NCI-H2029 (cell line): ENCODE results near the gene NAT9.

Source experiments
- DNase-seq: peaks from one replicate; lab custom pipeline; 2025; lab: John Stamatoyannopoulos, UW

Gene NAT9

GRCh38 chr17:74761419-74761818, 14.7 kb downstream of the NAT9 start:
- no peak for DNase-seq

DNA sequence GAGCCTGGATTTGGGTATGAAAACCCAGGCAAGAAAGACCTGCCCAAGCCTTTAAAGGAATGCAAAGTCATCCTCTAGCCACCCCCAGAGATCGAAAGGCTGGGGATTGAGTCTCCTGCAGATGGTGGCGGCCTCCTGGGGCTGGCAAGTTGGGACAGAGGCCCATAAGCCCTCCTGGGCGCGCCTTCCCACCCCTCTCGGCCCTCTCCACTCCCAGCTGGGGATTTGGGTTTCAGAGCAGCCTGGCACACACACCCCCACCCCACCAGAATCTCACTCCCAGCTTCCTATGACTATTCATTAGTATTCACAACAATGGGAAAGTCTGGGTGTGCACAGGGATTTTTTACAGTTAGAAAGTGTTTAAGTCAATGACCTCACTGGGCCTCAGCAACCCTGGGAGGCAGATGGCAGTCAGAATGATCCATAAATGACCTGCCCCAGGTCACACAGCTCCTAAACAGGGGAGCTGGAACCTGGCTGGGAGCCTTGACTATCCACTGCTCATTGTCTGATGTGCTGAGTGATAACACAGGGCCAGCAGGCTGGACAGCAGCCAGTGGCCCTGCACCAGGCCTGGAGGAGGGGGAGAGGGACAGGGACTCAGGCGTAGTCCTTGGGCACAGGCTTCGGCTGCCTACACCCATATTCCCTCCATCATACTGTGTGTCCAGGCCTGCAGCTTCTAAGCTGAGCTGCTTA, 15.6 kb downstream of the NAT9 start:
- DNase-seq = no peak

- no peak for DNase-seq
Observed at GRCh38 chr17:74759941-74760340, 16.2 kb downstream of the NAT9 start.

GRCh38 chr17:74759243-74759801, 16.8 kb downstream of the NAT9 start:
- DNase-seq = no peak

GRCh38 chr17:74758848-74759168, 17.3 kb downstream of the NAT9 start:
- no peak for DNase-seq

DNA sequence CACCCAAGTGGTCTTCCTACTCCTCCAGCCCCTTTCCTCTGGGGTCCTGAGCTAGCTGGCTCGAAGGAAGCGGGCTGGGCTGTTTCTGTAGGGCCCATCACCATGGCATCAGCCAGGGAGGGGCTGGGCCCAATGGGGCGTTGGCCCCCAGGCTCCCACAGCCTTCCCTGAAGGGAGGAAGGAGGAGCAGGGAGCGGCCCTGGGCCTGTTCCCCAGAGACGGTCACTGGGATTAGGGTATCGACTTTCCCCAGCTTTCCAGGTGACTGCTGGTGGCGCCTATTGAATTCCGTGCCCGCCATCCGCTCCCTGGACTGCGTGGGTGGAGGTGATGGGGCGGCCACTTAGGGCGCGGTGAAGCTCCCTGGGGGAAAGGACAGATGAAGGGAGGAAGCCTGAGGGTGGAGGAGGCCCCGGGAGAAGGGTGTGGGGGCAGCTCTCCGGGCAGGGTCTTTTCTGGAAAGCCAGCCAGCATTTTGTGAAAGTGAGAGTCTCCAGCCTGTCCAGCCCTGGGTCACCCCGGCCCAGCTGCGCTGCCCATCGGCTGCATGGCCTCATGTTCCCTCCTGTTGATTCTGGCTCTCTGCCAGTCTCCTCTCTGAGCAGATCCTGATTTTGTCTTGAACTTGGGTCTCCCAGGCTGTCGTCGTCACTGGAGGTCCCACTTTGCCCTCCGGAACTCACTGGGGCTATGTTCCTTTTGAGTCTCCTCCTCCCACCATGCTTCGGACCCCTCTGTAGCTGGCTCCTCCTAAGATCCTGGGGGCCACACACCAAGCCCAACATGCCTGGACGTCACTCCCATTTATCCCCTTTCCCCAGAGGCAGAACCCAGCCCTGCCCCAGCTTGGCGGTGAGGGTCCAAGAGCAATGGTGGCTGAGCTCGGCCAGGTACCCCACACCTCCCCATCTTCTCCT, 18.0 kb downstream of the NAT9 start:
- no peak for DNase-seq

DNA sequence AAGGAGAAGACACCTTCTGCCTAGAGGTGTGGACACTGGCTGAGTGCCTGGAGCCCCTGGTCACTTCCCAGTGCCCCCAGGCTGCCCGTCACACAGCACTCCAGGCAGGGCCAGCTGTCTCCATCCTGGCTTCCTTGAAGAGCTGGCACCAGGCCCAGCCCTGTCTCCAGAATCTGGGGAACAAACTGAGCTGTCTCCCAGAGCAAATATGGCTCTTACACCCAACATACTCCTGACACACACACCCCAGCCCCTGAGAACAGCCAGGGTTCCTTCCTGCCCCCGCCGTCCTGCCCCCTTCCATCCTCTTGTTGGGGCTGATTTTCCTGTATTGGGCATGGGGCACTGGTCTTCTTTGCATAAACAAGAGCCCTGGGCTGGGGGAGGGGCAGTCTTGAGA, 18.6 kb downstream of the NAT9 start:
- DNase-seq = no peak

DNA sequence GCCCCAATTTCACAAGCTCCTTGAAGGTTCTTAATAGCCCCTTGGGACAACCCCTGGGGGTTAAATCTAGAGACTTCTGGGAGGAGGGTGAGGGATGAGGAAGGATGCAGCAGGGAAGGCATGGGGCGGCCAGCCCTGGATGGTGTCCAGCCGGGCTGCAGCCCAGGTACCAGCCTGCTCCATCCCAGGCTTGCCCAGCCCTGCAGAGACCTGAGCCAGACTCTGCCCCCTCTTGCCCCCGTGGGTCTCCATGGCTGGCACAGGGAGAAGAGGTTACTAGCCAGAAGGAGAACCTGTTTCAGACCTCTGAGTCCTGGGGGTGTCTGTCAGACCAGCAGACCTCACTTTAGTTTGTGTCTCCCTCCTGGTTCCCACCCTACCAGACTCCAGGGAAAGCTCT, 19.3 kb downstream of the NAT9 start:
- no peak for DNase-seq

DNA sequence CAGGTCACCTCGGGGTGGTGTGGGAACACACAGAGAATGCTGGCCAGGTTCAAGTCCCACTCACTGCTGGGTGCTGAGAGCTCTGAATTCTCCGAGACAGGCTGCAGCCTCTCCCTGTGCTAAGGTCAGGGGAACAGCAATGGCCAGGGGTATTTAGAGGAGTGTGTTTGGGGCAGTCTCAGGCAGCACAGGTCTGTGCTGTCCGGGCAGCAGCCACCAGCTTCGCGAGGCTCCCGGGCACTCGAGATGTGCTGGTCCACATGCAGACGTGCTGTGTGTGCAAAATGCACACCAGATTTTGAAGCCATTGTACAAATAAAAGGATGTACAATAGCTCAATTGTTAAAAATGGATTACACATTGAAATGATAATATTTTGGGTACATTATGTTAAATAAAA, 20.6 kb downstream of the NAT9 start:
- DNase-seq = no peak

- no peak for DNase-seq
Observed at GRCh38 chr17:74754832-74755231, 21.3 kb downstream of the NAT9 start.

DNA sequence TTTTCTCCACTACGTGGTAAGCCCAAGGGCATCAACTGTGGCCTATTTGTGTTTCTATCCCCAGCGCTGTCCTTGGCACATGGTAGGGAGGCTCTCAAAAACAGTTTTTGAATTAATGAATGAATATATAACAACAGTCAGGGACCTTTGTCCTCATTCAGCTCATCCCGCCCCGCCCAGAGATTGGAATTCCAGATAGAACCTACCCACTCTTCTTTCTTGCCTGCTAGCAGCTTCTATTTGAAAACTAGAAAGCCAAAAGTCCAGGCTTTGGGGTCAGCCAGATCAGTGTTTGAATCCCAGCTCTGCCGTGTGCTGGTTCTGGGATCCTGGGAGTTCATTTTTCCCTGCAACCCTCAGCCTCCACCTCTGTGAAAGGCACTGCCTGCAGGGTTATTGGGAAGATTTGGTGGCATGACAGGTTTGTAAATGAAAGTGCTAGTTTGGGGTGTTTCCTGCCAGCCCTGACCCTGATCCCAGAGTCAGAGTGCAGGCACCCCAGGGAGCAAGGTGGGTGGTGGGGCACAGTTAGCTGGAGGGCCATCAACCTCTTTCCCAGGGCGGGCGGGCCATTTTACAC, 23.2 kb downstream of the NAT9 start:
- DNase-seq = no peak

GRCh38 chr17:74752415-74752814, 23.7 kb downstream of the NAT9 start:
- no peak for DNase-seq

DNA sequence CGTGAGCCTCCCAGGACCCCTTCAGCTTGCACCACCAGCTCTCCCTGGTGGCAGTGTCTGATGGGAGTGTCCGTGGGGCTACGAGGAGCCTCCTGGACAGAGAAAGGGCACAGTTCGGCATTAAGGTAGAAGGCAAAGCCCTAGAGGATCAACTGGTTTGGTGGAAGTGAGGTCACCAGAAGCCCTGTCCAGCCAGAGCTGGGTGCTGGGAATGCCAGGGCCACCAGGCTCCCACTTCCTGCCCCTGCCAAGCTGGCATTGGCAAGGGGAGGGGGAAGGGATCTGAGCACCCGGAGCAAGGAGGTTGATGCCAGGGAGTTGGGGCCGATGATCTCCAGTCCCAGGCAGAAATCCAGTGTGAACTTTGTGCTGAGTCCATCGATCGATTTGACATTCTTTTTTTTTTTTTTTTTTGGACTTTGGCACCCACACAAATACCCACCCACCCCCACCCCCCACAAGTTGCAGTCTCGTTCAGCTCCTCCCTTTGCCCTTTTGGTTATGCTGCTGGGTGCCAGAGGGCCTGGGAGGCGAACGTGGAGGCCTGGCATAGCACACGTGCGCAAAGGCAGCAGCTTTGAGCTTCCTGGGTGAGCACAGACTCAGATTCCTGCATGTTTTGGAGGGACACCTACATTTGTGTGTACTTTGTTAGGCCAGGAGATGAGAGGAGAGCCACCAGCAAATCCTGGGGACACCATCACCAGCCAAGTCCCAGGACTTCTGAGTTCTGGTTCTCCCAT, 25.6 kb downstream of the NAT9 start:
- DNase-seq = no peak

- no peak for DNase-seq
Observed at GRCh38 chr17:74750039-74750326, 26.2 kb downstream of the NAT9 start.

- DNase-seq = no peak
Observed at GRCh38 chr17:74749279-74750038, 26.7 kb downstream of the NAT9 start.

- peak; percentile 83 for DNase-seq
Observed at GRCh38 chr17:74748529-74749278, 27.4 kb downstream of the NAT9 start, which contains the start of gene NHERF1. TSS of gene NHERF1 (plus strand) at chr17:74748628. CDS start at chr17:74748847, 219 bp downstream.

GRCh38 chr17:74748279-74748528, 27.9 kb downstream of the NAT9 start:
- DNase-seq = no peak

- no peak for DNase-seq
Observed at GRCh38 chr17:74746922-74747321, 29.2 kb downstream of the NAT9 start.

GRCh38 chr17:74746376-74746775, 29.8 kb downstream of the NAT9 start:
- DNase-seq = no peak

DNA sequence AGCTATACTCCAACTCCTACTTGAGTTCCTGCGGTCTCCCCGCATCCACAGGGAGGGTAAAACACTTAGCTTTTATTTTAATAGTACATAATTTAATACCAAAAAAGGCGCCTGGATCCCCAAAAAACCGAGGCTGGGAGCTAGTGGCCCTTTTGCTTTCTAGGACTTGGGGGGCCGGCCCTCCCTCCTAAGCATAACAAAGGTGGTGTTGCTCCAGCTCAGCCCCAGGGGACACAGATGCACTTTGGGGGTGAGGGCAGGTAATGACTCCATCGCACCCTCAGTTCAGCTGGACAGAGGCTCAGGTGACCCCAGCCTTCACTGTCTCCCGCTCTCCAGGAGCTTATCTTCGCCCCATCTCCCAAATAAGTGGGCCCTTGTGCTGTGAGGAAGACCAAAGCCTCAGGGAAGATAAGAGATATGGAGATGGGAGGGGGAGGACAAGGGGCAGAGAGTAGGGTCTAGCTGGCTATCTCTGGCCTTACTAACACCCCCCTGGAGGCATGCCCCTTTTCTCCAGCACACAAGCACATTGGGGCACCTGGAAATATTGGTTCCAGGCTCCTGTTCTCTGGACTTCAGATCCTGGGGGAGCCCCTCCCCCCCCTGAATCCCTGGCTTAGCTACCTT, 30.5 kb downstream of the NAT9 start:
- no peak for DNase-seq
